ENCODE measurements around the gene INPP4A.

Gene INPP4A

DNA sequence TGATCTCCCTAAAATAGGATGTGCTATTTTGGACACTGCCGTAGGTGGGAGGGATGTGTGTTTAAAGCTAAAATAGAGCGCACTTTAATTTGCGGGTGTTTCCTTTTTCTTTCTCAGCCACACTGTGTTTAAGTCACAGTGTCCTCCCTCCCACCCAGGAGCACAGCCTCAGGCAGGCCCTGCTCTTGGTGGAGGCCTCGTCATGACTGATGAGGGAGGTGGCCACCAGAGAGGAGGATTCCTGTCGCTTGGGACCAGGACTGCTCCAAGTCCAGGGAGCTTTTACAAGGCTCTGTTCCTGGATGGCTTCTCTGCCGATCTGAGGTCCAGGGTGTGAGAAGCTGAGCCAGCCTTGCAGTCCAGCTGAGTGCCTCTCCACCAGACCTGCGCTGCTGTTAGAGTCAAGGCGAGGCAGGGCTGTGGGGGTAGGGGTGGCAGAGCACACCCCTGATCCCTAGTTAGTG lies 33.5 kb downstream of the INPP4A start:
- no peak for DNase-seq

DNA sequence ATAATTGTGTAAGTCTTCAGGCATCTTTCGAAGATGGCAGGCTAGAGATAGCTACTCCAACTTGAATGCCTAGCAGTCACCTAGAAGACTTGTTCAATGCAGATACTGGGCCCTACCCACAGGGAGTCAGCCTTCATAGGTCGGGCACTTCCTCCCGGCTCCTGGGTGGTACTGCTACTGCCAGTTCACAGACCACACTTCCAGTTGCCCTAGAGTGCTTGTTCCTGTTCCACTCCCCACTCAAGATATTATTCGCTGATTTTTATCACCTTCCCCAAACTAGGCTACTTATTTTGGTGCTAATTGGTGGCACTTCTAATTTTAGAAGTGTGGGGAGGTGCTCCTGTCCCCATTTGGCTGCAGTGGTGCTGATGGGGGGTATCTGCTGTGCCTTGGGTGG lies 34.2 kb downstream of the INPP4A start:
- DNase-seq = no peak

DNA sequence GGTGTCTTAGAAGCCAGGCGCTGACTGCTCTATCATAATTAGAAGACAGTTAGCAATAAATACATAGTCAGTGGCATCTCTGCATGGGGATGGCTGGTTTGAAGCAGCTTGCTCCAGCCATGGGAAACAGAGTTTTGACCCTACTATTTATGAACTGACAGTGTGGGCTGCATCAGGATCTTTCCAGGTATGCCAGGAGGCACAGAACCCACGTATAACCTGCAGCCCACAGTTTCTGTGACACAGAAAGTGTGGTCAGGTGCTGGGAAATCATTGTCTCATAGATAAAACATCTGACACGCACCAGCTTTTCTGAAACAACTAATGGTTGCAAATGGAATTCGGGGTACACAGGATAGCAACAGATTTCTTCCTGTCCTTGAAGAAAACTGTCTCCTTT lies 34.7 kb downstream of the INPP4A start:
- DNase-seq = no peak

DNA sequence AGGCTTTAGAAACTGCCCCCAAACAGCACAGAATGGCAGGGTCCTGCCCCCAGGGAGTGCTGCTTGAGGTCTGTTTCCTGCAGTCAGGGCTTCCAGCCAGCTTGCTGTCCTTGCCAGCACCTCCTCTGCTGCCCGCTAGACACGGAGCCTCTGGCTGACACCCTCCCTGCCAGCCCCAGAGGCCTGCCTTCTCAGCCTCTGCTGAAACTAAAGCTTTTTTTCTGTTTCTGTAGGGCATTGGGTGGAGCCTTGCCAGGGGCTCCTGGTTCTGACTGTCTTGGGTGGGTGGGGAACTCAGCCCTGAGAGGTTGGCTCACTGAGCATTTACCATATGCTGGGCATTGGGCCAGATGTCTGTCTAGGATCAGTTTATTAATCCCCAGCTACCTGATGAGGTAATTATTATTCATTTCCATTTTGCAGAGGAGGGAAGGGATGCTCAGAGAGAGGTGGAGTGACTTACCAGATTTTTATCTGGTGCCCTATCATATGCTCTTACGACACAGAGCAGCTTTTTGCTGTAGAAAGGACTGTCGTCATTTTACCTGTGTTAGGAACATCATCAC lies 35.4 kb downstream of the INPP4A start:
- no peak for DNase-seq

DNA sequence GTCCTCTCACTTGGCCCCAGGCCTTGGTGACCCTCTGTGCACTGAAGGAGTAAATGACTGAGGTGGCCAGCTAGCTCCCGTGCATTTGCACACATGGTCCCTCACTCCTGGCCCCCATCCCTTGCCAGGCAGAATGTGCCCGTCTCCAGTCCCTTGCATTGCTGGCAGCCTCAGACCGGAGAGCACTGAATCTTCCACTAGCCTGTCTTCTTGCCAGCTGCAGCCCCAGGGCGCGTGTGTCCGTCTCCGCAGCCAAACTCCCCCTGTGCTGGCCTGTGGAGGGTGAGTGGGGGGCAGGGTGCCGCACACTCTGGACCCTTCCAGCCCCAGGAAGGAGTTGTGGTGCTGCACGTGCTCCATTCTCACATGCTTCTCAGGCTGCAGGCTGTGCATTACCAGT lies 35.9 kb downstream of the INPP4A start:
- no peak for DNase-seq

DNA sequence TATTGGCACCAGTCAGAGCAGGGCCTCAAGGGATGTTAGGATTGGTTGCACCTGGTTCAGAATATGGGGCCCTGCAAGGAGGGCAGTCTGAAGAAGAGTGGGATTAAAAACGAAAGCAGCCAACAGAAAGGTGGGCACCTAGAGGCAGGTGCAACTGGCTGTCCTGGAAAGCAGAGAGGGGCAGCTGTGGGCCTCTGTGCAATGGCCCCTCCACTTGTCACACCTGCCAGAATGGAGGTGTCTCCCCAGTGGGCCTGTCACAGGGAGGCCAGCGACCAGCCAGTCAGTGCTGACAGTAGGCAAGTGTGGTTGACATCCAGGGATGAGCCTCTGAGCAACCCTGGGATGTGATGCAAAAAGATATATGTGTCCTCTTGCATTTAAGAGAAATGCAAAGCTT lies 37.7 kb downstream of the INPP4A start:
- DNase-seq = no peak

DNA sequence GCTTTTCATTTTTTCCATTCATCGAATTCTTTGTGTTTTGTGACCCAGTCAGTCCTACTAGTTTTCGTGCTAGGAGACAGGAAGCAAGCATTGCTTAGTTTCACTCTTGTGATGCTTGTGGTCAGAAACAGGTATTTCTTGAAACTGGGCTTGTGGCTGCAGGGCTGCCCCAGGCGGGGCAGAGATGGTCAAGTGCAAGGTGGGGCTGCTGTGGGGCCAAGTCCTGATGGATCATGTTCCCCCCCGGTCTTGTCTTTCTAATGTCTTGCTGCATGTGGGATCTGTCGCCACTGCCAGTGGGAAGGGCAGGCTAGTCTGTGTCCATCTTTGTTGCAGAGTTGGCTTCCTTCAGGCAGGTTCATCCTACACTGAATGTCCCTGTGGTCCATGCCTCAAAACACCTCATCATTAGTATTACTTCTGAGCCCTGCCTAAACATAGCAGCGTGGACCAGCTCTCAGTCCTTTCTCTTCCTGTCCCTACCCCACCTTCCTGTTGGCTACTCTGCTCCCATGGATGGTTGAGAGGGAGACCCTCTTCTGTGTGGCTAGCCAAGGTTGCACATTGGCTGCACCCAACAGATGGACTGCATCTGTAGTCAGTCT lies 38.7 kb downstream of the INPP4A start:
- no peak for DNase-seq

DNA sequence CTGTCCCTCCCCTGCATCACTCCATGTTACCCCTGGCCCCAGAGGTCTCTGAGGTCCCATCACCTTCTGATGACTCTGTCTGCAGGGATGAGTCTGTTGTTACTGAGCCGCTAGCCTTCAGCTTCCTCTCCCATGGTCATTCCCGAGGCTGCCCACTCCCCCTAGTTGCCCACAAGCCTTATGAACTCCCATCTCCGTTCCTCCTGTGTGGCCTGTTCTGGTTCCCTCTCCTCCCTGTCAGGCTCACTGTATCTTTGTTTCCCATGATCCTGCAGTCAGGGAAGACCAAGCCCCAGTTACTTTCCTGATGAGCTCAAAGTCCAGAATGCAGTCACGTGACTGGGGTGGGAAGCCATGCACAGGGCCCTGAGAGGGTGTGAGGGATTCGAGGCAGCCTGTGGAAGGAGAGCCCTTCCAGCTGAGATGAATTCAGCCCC lies 39.5 kb downstream of the INPP4A start:
- no peak for DNase-seq

DNA sequence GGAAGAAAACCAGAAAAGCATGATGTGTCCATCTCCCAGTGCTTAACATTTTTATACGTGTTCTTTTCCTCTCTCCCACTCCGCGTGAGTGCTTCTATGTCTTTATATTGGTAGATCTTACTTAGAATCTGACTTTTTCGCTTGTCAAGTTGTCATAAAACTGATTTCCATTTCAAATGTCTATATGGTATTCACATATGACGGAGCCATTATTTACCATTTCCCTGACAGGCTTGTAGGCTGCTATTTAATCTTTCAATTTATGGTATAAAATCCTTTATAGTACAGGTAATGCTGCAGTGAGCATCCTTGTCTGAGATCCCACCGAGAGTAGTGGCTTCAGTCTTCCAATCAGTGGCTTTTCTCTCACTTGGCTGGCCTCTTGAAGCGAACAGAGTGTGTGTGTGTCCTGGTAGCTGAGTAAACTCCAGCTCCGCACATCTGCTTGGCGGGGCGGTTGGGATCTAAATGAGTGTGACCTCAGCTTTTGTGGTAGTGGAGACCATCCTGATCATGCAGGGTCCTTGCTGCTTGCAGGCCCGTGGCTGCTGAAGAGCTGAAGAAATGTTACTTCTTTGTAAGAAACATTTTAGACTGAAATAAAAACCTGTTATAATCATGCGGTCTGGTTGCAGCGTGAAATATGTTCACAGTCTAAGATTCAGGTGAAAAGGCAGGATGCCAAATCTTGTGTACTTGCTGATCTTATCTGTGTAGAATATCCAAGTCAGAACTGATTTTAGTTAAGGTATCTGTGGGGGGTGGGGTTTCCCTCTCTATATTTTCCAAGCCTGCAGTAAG lies 40.2 kb downstream of the INPP4A start:
- peak; percentile 4 for DNase-seq

DNA sequence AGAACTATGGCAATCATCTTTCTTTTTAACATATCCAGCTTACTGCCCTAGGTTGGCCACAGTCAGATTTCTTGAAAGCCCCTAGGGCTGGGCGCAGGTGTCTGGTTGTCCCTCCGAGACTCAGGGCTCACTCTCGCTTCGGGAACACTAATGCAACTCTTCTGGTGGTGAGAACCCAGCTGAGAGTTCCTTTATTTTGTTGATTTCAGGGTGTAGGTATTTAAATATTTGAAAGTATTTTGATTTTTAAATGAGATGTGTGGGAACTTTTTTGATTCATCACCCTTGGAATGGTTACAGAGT lies 40.7 kb downstream of the INPP4A start:
- DNase-seq = no peak

DNA sequence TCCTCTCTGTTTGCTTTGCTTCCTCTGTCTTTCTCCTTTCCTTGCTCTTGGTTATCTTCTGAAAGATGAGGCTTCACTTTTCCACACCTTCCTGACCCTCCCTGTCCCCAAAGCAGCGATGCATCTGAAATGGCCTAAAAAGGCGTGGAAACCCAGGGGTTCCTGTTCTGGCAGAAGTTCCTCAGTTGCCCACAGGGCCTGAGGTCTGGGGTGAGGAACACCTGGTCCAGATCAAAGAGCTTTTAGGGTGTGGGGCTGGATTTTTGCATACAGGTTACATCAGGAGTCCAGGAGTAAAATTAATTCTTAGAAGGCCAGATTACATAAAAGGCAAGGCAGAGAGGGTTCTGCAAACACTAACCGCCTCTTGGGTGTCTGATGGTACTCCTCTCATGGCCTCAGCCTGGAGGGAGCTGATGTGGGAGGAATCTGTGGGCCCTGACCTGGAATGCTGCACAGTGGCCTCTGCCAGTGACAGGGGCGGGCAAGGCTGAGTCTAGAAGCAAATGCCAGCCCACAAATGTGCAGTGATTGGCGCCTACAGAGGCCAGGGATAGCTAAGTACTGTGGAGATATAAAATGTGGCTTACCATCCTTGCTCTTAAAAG lies 41.8 kb downstream of the INPP4A start:
- DNase-seq = no peak

DNA sequence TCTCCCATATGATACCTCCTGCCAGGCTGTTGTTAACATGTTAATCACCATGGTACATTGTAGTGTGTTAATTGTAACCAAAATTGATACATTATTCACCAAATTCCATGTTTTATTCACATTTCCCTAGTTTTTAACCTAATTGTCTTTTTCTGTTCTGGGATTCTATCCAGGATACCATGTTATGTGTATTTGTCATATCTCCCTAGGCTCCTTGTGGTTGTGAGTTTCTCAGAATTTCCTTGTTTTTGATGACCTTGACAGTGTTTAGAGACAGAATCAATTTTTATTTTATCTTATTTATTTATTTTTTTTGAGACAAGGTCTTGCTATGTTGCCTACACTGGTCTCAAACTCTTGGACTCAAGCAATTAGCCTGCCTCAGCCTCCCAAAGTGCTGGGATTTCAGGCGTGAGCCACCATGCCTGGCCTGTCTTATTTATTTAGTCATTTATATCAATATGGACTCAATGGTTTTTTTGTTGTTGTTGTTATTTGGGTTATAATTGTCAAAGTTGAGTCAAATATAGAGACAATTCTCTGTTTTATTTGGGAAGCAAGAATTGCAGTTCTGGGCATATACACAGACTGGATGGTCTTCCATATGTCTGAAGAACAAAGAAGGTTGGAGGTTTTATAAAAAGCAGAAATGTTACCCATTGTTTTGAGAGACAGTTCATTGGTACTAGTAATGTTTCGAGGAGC lies 42.6 kb downstream of the INPP4A start:
- no peak for DNase-seq

DNA sequence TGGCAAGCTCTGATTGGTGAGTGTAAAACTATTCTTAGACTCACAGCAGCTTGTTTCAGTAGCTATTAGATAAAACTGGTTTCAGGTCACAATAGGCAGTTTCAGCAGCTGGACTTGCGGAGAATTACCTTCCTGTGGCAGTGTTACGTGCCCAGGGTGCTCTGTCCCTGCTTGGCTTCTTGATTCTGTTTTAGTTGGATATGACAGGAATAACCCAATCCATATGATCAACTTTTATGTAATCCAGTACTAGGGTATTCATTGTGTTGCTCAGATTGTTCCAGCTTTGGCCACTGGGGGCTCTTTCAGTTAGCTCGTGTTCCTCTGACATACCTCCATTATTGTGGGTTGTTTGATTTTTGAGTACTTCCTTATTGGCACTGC lies 43.1 kb downstream of the INPP4A start:
- no peak for DNase-seq

DNA sequence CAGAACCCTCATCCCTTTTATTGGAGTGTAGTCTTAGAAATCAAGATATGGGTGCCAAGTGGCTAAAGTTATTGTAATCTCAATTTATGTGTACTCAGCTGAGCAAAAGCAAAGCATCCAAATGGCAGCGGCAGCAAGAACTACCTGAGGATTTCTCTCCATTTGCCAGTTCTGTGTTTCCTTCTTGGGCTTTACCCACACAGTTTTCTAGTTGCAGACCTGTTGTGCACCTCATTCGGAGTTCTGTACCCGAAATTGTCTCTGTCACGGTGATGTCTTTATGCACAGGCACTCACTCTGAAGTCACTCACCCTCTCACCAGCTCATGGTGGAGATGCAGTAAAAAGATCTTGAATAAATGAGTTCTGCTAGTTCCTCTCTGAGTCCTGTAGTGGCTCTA lies 43.6 kb downstream of the INPP4A start:
- no peak for DNase-seq

DNA sequence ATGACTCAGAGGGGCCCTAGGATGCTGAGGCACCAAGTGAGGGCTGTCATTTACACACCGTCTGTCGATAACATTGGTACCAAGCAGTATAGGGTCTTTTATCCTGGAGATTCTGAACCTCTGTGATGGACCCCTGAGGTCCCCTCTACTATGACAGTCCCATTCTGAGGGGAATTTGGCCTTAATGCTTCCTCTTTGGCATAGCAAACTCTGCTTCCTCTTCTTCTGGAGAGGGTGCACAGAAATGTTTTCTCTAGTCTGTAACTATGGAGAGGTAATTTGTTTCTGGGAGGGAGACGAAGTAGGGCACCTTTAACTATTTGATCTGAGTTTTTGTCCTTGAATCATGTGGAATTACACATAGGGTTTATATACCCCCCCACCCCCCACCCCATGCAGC lies 44.8 kb downstream of the INPP4A start:
- DNase-seq = no peak

DNA sequence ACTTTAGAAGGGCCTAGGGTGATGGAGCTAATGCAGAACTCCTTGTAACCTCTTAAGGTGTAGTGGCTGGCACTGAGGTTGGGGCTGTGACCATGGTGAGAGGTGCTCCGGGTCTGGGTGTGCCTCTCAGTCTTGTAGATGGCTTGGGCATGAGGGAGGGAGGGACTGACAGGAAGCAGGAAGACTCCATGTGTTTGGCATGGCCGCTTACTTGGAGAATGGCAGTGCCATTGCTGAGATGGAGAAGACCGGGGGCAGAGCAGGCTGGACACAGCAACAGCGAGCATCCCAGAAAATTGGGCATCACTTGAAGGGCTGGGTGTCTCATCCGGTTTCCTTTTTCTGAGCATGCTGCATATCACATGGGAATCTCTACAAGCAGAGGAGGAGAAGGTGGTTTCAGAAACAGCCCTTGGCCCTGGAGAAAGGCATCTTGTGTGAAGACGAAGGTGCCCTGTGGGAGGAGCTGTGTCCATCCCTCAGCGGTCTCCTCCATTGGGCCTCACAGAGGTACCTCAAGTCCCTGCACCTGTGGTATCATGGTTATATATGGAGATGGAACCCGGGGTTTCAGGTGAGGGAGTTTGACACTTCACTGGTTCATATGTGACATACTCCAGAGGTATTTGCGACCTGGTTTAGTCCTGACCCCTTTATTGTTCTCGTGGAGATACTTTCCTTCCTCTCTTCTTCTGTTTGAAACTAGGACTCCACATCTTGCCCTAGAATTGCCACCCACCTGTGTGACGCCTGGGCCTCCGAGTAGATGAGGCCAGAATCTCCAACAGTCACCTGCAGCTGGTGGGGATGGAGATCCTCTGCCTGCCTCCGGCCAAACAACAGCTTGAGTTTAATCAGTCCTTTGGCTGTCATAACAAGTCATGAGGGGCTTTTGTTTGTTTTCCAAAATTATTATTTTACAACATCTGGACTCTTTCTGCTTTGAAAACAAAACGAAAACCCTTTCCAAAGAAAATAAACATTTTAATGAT lies 45.6 kb downstream of the INPP4A start:
- DNase-seq = no peak

DNA sequence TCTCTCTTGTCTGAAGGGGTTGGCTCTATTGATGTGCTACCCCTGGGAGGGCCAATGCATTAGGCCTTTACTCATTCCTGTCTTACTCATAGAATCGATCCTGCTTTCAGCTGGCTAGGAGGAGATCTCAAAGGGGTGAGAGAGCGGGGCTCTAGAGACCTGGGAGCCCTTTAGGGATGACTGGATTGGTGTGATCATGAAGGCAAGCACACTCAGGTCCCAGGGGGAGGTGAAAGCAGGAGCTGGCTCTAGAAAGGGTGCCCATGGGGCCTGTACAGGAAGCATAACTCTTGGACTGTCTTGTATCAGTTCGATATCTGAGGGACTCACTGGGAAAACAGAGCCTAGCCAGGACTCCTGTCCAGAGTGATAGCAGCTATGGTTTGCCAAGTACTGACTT lies 47.8 kb downstream of the INPP4A start:
- no peak for DNase-seq

DNA sequence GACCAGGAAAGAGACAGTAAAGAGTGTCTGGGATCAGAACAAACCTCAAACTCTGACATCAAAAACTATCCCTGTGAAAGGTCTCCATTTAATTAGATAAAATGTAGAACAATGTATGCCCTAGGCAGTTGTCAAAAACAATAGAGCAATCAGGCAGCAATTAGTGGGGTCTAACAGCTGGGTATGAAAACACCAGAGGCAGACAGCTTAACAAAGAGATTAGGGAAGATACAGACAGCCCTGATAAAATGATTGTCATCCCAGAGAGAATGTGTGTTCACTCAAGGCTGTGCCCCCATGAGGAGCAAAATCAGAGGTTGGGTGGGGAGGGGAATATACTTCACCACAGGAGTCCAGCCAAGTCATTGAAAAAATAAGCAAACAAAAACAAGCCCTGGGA lies 50.0 kb downstream of the INPP4A start:
- DNase-seq = no peak

DNA sequence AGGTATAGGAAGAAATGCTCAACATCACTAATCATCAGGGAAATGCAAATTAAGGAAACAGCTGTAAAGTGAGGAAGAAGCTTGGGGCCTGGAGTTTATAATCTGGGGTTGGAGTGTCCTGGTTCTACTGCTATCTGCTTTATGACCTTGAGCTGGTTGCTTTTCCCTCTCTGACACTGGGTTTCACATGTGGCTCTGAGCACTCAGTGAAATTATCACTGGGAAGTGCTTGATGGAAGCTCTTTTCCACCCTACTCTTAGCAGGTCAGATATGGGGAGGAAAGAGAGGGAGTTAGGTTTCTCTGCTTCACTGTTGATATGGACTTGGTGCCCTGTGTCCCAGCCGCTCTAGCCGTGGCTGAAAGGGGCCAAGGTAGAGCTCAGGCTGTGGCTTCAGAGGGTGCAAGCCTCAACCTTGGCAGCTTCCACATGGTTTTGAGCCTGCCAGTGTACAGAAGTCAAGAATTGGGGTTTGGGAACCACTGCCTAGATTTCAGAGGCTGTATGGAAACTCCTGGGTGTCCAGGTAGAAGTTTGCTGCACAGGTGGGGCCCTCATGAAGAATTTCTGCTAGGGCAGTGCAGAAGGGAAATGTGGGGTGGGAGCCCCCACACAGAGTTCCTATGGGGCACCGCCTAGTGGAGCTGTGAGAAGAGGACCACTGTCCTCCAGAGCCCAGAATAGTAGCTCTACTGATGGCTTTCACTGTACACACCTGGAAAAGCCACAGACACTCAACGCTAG lies 52.3 kb downstream of the INPP4A start:
- DNase-seq = no peak

DNA sequence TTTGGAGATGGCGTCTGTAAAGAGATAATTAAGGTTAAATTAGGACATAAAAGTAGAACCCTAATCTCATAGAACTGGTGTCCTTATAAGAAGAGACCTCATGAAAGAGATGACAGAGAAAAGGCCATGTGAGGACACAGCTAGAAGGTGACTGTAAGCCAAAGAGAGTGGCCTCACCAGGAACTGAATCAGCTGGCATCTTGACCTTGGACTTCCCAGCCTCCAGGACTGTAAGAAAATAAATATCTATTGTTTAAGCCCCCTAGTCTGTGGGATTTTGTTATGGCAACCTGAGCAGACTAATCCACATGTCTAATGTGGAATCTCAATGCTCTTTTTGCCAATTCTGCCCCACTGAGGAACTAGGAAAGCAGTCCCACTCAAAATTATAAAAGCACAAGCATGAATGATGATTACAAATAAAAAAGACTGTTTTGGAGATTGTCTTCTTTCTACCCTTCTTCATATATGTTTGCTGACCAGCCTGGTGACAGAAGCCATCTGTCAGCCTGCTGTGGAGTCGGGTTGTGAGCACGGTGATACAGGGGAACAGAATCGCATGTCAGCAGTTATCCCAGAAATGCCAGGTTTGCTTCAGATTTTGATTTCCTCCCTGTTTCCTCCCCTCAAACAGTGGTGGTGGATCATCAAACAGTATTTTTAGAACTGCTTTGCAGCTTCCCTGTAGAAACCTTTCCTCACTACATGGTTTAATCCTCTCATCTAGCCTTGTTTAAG lies 54.2 kb downstream of the INPP4A start:
- no peak for DNase-seq

DNA sequence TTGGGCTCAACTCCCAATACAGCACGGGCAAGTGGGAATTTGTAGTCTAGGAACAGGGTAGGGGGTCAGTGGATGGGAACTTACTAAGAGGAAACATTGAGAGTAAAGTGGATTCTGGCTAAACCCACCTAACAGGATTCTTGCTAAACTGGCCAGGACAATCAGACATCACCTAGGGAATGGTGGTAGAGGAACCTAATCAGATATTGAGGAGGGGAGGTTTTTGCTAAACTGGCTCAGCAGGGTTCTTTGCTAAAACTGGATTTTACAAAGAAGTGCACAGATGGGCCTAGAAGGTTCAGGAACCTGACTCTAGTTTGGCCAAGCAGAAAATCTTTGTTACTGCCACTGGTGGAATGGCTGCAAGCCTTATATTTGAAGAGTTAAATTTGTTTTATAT lies 55.9 kb downstream of the INPP4A start:
- DNase-seq = no peak

All from NCI-H774 (cell line).